ENCODE data around the gene DNALI1. TPM values are rescaled to one million over a fixed set of nuclear protein-coding genes. Genes with fewer than 3 reads are reported as not detected.

The DNALI1 gene
- not detected in 2 replicates for total RNA-seq

DNA sequence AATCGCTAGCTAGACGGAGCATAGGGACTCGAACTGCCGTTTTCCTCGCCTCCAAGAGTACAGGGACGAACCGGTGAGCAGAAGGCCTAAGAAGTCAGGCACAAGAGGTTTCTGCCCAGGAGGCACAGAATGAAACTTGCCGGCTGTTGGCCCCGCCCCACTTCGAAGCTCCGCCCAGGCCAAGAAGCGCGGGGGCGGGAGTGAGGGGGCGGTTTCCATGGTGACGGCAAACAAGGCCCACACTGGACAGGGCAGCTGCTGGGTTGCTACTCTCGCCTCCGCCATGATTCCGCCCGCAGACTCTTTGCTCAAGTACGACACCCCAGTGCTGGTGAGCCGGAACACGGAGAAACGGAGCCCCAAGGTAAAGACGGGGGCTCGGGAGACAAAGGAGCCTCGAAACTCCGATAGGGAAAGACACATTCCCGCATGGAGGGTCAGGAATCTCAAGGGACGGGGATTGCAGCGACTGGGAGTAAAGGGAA, at the start of gene DNALI1:
DNALI1 (plus strand) TSS at position 229 of the 485 bp plus-strand sequence; CDS start at position 284, 55 bp downstream.
- peaks cover 19% of the 10 kb centered on the region for H3K36me3 Mint-ChIP-seq (ENCODE audit: low read depth)
- H3K27me3 Mint-ChIP-seq = peaks cover 9% of the 10 kb centered on the region
- ATAC-seq (ENCODE audit: low read depth) (no peak), DNase-seq (no peak)
- no peak within 1 kb of the TSS for H3K4me3 Mint-ChIP-seq
- TF ChIP-seq, protein P1, sequence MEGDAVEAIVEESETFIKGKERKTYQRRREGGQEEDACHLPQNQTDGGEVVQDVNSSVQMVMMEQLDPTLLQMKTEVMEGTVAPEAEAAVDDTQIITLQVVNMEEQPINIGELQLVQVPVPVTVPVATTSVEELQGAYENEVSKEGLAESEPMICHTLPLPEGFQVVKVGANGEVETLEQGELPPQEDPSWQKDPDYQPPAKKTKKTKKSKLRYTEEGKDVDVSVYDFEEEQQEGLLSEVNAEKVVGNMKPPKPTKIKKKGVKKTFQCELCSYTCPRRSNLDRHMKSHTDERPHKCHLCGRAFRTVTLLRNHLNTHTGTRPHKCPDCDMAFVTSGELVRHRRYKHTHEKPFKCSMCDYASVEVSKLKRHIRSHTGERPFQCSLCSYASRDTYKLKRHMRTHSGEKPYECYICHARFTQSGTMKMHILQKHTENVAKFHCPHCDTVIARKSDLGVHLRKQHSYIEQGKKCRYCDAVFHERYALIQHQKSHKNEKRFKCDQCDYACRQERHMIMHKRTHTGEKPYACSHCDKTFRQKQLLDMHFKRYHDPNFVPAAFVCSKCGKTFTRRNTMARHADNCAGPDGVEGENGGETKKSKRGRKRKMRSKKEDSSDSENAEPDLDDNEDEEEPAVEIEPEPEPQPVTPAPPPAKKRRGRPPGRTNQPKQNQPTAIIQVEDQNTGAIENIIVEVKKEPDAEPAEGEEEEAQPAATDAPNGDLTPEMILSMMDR (IDR thresholded peaks at IDR 0.05) = no peak
- intact Hi-C loops (cut with micrococcal nuclease) = no loop called here
- H3K4me1 Mint-ChIP-seq = peaks cover 22% of the 10 kb centered on the region
- POLR2A ChIA-PET = no interaction called here
- H3K27ac Mint-ChIP-seq = no peak within 1 kb of the TSS
- CTCF ChIA-PET = no interaction called here
- no peaks in the 10 kb centered on the region for H3K9me3 Mint-ChIP-seq

DNA sequence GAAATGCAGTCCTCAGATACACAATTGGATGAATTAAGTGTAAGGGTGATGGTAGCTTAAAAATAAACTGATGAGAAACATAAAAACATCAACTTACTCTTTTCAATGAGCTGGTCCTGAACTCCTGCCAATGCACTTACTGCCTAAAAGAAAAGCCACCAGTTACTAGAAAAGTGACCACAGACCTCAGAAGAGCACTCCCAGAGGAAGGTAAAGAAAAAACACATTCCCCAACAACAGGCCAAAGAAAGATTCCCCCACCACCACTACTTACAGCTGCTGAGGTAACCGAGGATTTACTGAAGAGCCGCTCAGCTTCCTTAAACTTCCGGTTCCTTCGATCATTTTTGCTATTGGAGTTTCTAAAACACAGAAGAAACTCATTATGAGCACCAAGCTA, 47.6 kb upstream of the DNALI1 start:
- POLR2A ChIA-PET = interaction anchor here (0.6 to 1.2 kb wide), 5 partner anchors 12 to 337 kb away, joined by 3 to 4 read pairs (median 3); no protein-coding TSS in a partner anchor
- DNase-seq (no peak), ATAC-seq (ENCODE audit: low read depth) (no peak)

DNA sequence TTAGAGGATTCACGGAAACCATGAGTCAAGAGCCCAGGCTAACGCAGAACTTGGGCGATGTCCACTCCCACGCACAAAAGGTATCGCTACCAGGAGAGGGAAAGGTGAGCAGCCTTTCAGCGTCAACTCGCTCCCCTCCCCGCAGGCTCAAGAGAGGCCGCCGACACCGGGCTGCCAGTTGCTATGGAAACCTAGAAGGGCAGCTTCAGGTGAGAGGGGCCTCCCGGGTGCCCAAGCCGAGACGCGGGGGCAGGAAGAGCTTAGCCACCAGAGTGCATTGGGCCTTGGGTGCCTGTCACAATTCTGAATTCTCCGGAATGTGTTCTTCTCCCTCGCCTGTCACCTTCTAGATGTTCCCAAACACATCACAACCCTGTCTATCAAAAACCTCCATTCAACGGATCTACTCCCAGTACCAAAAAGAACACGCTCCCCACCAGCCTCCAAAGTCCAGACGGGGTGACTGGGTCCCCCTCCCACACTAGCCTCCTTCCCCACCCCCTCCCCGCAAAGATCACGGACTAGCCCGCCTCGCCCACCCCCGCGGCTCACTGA, 42.9 kb upstream of the DNALI1 start:
- peak overlapping the region; percentile 83 for H3K27ac Mint-ChIP-seq
- H3K9me3 Mint-ChIP-seq = no peaks in the 10 kb centered on the region
- CTCF ChIA-PET = interaction anchor here (1.0 to 2.0 kb wide), 5 partner anchors 18 to 40 kb away, joined by 3 to 11 read pairs (median 5); partner anchors contain the start of gene SNIP1
- TF ChIP-seq, protein P1 (IDR thresholded peaks at IDR 0.05) = no peak
- H3K4me1 Mint-ChIP-seq = peaks cover 37% of the 10 kb centered on the region
- intact Hi-C loops (cut with micrococcal nuclease) = loop anchor here (1.0 kb wide), 4 partner anchors 40 to 178 kb away; partner anchors contain the start of genes CDCA8, GNL2, SNIP1 and ZC3H12A
- ATAC-seq (ENCODE audit: low read depth) = peak; percentile 9
- no peaks in the 10 kb centered on the region for H3K27me3 Mint-ChIP-seq
- peak overlapping the region; percentile 96 for H3K4me3 Mint-ChIP-seq
- peak; percentile 29 for DNase-seq
- peaks cover 24% of the 10 kb centered on the region for H3K36me3 Mint-ChIP-seq (ENCODE audit: low read depth)
- POLR2A ChIA-PET = interaction anchor here (0.6 to 2.2 kb wide), 10 partner anchors 8 to 1050 kb away, joined by 3 to 42 read pairs (median 6); partner anchors contain the start of genes CDCA8, MRPS15, SNIP1 and ZC3H12A

More for the DNA sequence above, 47.6 kb upstream of the DNALI1 start:
- TF ChIP-seq, protein P1 (IDR thresholded peaks at IDR 0.05) = no peak
- intact Hi-C loops (cut with micrococcal nuclease) = no loop called here
- CTCF ChIA-PET = interaction anchor here (0.9 to 1.0 kb wide), 2 partner anchors 21 to 53 kb away, joined by 3 read pairs; no protein-coding TSS in a partner anchor
- H3K4me3 Mint-ChIP-seq = no peak overlapping the region
- H3K4me1 Mint-ChIP-seq = peaks cover 38% of the 10 kb centered on the region
- H3K9me3 Mint-ChIP-seq = no peaks in the 10 kb centered on the region
- no peaks in the 10 kb centered on the region for H3K27me3 Mint-ChIP-seq
- peaks cover 58% of the 10 kb centered on the region for H3K36me3 Mint-ChIP-seq (ENCODE audit: low read depth)
- peak overlapping the region; percentile 13 for H3K27ac Mint-ChIP-seq

DNA sequence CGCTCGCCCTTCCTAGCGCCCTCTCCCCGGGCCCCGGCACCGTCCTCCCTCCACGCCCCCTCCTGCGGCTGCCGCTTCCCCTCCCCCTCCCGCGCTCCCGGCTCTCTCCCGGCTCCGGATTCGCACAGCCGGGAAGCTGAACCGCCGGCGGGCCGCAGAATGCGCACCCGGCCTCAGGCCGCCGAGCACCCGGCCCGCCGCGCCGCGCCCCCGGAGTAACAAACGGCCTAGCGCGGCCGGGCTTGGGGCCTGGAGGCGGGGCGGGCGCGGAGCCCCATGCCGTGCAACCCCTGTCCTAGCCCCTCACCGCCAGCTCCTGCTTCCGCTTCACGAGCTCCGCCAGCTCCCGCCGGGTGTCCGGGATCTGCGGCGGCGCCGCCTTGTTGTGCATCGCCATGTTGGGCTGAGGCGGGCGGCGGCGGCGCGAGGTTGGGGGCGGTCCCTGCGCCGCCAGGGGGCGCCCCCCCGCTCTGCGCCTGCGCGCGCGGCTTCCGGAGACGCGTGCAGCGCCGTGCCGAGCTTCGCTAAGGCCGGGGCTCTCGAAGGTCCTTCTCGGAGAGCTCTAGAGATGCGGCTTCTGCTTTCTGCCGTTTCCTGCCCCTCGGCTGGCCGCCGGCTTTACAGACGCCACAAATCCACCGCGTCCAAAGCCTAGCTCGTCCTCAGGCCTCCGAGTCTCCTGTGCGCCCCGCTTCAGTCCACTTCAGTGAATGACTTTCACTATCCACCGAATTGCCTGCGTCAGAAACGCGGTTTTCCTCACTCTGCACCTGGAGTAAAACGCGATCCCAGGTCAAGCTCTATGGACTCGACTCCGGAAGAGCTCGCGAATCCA, 42.2 kb upstream of the DNALI1 start, which contains the start of gene MEAF6:
MEAF6 (minus strand) TSS at position 417 of the 835 bp plus-strand sequence; CDS start at position 397, 20 bp downstream.
- intact Hi-C loops (cut with micrococcal nuclease) = loop anchor here (1.0 kb wide), 4 partner anchors 40 to 178 kb away; partner anchors contain the start of genes CDCA8, GNL2, SNIP1 and ZC3H12A
- POLR2A ChIA-PET = interaction anchor here (0.6 to 2.2 kb wide), 15 partner anchors 8 to 1210 kb away, joined by 3 to 42 read pairs (median 6); partner anchors contain the start of genes CDCA8, GNL2, MRPS15 and SNIP1
- Mint-ChIP-seq H3K36me3 (ENCODE audit: low read depth) (peaks cover 18% of the 10 kb centered on the region), H3K27me3 (no peaks in the 10 kb centered on the region), H3K4me1 (peaks cover 39% of the 10 kb centered on the region), H3K4me3 (peak within 1 kb of the TSS; percentile 96), H3K9me3 (no peaks in the 10 kb centered on the region), H3K27ac (peak within 1 kb of the TSS; percentile 98)
- CTCF ChIA-PET = interaction anchor here (0.7 to 2.0 kb wide), 9 partner anchors 19 to 167 kb away, joined by 3 to 11 read pairs (median 5); partner anchors contain the start of gene SNIP1
- TF ChIP-seq, protein P1 (IDR thresholded peaks at IDR 0.05) = no peak
- ATAC-seq (ENCODE audit: low read depth) (peak; percentile 95), DNase-seq (peak; percentile 93)

All from activated B cell treated with CpG ODN at 0.5 μM for 24 hours (primary cell).